H9 (cell line): Measurements from ENCODE around the gene BLOC1S5. TPM values are rescaled to one million over a fixed set of nuclear protein-coding genes. Genes with fewer than 3 reads are reported as not detected.

Experiments used
- DNase-seq: peaks from one replicate; pipeline ENCODE4 v3.0.0-alpha.2; 2017
- H2AFZ ChIP-seq: one replicate; pipeline ENCODE4 v1.6.1; 2013; ENCODE audit warnings: mild to moderate bottlenecking, low read length, control low read depth, moderate library complexity
- H2AK5ac ChIP-seq: 2 replicates; pipeline ENCODE4 v1.6.1; 2013; ENCODE audit warnings: low read length, control low read depth, mixed read lengths; ENCODE audit not compliant: insufficient read length
- H2BK120ac ChIP-seq: one replicate; pipeline ENCODE4 v1.6.1; 2013; ENCODE audit warnings: low read depth, mild to moderate bottlenecking, low read length, control low read depth, inconsistent platforms; ENCODE audit not compliant: poor library complexity, severe bottlenecking
- H2BK12ac ChIP-seq: 2 replicates; pipeline ENCODE4 v1.6.1; 2013; ENCODE audit warnings: low read length, control low read depth, mixed read lengths, low read depth; ENCODE audit not compliant: insufficient read length
- H2BK15ac ChIP-seq: 2 replicates; pipeline ENCODE4 v1.6.1; 2013; ENCODE audit warnings: low read depth, low read length, control low read depth
- H2BK20ac ChIP-seq: one replicate; pipeline ENCODE4 v1.6.1; 2013; ENCODE audit warnings: low read depth, mild to moderate bottlenecking, low read length, control low read depth, inconsistent platforms; ENCODE audit not compliant: poor library complexity, severe bottlenecking
- H2BK5ac ChIP-seq: 2 replicates; pipeline ENCODE4 v1.6.1; 2013; ENCODE audit warnings: low read length, control low read depth, mixed read lengths; ENCODE audit not compliant: insufficient read length
- H3K14ac ChIP-seq: 2 replicates; pipeline ENCODE4 v1.6.1; 2013; ENCODE audit warnings: low read length, control low read depth; ENCODE audit not compliant: insufficient read depth
- H3K18ac ChIP-seq: 2 replicates; pipeline ENCODE4 v1.6.1; 2013; ENCODE audit warnings: low read depth, mild to moderate bottlenecking, mixed read lengths, low read length, control low read depth; ENCODE audit not compliant: insufficient read length
- H3K23ac ChIP-seq: 2 replicates; pipeline ENCODE4 v1.6.1; 2013; ENCODE audit warnings: low read length, control low read depth, mixed read lengths, low read depth; ENCODE audit not compliant: insufficient read length
- H3K23me2 ChIP-seq: 2 replicates; pipeline ENCODE4 v1.6.1; 2013; ENCODE audit warnings: low read depth, mild to moderate bottlenecking, mixed read lengths, low read length, control low read depth; ENCODE audit not compliant: insufficient read length, poor library complexity, severe bottlenecking
- H3K27ac ChIP-seq: 2 replicates; pipeline ENCODE4 v1.5.1; 2013; ENCODE audit warnings: low read length, control low read depth, mixed read lengths, low read depth; ENCODE audit not compliant: insufficient read length
- H3K27me3 ChIP-seq: 2 replicates; pipeline ENCODE4 v1.6.1; 2013; ENCODE audit warnings: low read length, control low read depth, inconsistent platforms; ENCODE audit not compliant: insufficient read depth
- H3K4ac ChIP-seq: 2 replicates; pipeline ENCODE4 v1.6.1; 2013; ENCODE audit warnings: low read depth, mild to moderate bottlenecking, control low read depth, inconsistent platforms, low read length, moderate library complexity
- H3K4me1 ChIP-seq: 2 replicates; pipeline ENCODE4 v1.6.1; 2013; ENCODE audit warnings: low read length, control low read depth, inconsistent platforms; ENCODE audit not compliant: insufficient read depth
- H3K4me2 ChIP-seq: 2 replicates; pipeline ENCODE4 v1.6.1; 2013; ENCODE audit warnings: low read length, control low read depth, mixed read lengths; ENCODE audit not compliant: insufficient read length, insufficient read depth
- H3K56ac ChIP-seq: 2 replicates; pipeline ENCODE4 v1.6.1; 2013; ENCODE audit warnings: low read depth, mild to moderate bottlenecking, mixed read lengths, low read length, control low read depth; ENCODE audit not compliant: insufficient read length
- H3K79me1 ChIP-seq: 2 replicates; pipeline ENCODE4 v1.6.1; 2013; ENCODE audit warnings: low read depth, mild to moderate bottlenecking, moderate library complexity, low read length, control low read depth, inconsistent platforms; ENCODE audit not compliant: insufficient read depth, poor library complexity, severe bottlenecking
- H3K79me2 ChIP-seq: 2 replicates; pipeline ENCODE4 v1.6.1; 2013; ENCODE audit warnings: low read length, control low read depth, inconsistent platforms; ENCODE audit not compliant: insufficient read depth
- H3K9ac ChIP-seq: 2 replicates; pipeline ENCODE4 v1.6.1; 2013; ENCODE audit warnings: low read length, control low read depth, mixed read lengths; ENCODE audit not compliant: insufficient read length; ENCODE audit errors: extremely low read depth
- H3K9me3 ChIP-seq: one replicate; pipeline ENCODE4 v1.6.1; 2013; ENCODE audit warnings: low read depth, low read length, inconsistent platforms; ENCODE audit not compliant: control insufficient read depth
- H3T11ph ChIP-seq: one replicate; pipeline ENCODE4 v1.6.1; 2013; ENCODE audit warnings: mild to moderate bottlenecking, low read length, control low read depth, inconsistent platforms
- H4K20me1 ChIP-seq: one replicate; pipeline ENCODE4 v1.6.1; 2013; ENCODE audit not compliant: control insufficient read depth, insufficient read length, insufficient read depth
- H4K5ac ChIP-seq: 2 replicates; pipeline ENCODE4 v1.6.1; 2013; ENCODE audit warnings: low read depth, mild to moderate bottlenecking, mixed read lengths, low read length, control low read depth; ENCODE audit not compliant: insufficient read length
- H4K8ac ChIP-seq: replicated peaks from 2 replicates; pipeline ENCODE4 v1.6.1; 2013; ENCODE audit warnings: low read length, control low read depth, mixed read lengths, low read depth; ENCODE audit not compliant: insufficient read length
- H4K91ac ChIP-seq: 2 replicates; pipeline ENCODE4 v1.6.1; 2013; ENCODE audit warnings: low read depth, mild to moderate bottlenecking, moderate library complexity, mixed read lengths, low read length, control low read depth; ENCODE audit not compliant: insufficient read length
- H3K27ac Mint-ChIP-seq, 3 experiments: 2 replicates in 2 of 3; 3 replicates in 1 of 3; pipeline ENCODE4 v1.8.0; 2020 to 2021; ENCODE audit warnings: mixed read lengths in 3 of 3, mild to moderate bottlenecking in 1 of 3, moderate library complexity in 1 of 3
- H3K27me3 Mint-ChIP-seq: 2 replicates; pipeline ENCODE4 v1.8.0; 2021; ENCODE audit warnings: low read depth, mild to moderate bottlenecking, moderate library complexity, mixed read lengths
- H3K36me3 Mint-ChIP-seq, 3 experiments: 2 replicates in 2 of 3; 3 replicates in 1 of 3; pipeline ENCODE4 v1.8.0; 2020 to 2021; ENCODE audit warnings: low read depth in 3 of 3, mixed read lengths in 3 of 3; ENCODE audit not compliant: insufficient read depth in 1 of 3
- H3K4me1 Mint-ChIP-seq, 2 experiments: 2 replicates each; pipeline ENCODE4 v1.8.0; 2020; ENCODE audit warnings: mixed read lengths in 2 of 2
- H3K4me3 Mint-ChIP-seq, 2 experiments: 2 replicates in 1 of 2; 3 replicates in 1 of 2; pipeline ENCODE4 v1.8.0; 2020 to 2021; ENCODE audit warnings: mild to moderate bottlenecking in 2 of 2, mixed read lengths in 2 of 2, moderate library complexity in 1 of 2
- H3K9me3 Mint-ChIP-seq, 2 experiments: 2 replicates in 1 of 2; 3 replicates in 1 of 2; pipeline ENCODE4 v1.8.0; 2020; ENCODE audit warnings: mild to moderate bottlenecking in 2 of 2, mixed read lengths in 2 of 2, moderate library complexity in 1 of 2
- total RNA-seq: library from RNA; stranded (reverse); gene quantifications from 2 replicates; pipeline ENCODE4 v1.2.1, GENCODE V29; 2021
- TF ChIP-seq, protein P1 (sequence below): fragments of 200-600 bp; sonication (generic); conservative IDR thresholded peaks from 3 replicates; pipeline ENCODE4 v1.8.0; 2021; ENCODE audit warnings: antibody characterized with exemption, mild to moderate bottlenecking

BLOC1S5 gene
- total RNA-seq, 1 experiment from 2014 or later, result 15.6 TPM

DNA sequence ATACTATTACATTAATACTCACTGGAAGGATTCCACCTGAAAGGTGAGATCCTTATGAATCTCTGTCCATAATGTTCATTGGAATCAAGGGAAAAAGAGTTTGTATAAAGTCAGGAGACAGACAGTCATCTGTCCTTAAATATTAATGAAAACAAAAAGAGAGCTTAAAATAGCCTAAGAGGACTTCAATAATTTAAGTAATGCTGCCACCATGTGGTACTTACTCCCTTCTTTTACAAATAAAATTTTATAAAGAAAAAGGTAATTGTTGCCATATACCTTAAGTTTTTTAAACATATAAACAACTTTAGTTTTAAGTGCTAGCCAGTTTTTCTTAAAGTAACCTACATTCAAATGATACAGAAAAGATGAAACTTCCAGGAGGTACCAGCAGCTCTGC lies 5.1 kb downstream of the BLOC1S5 start:
- Histone ChIP-seq H3K23ac (no peak overlapping the region), H2BK20ac (no peak overlapping the region), H2BK120ac (no peak overlapping the region), H4K20me1 (no peaks in the 10 kb centered on the region), H3K4ac (no peak overlapping the region), H3K9me3 (no peaks in the 10 kb centered on the region), H4K8ac (no peak overlapping the region), H3K27ac (no peak overlapping the region), H3K23me2 (no peaks in the 10 kb centered on the region), H4K91ac (no peak overlapping the region), H3K27me3 (no peaks in the 10 kb centered on the region), H4K5ac (no peak overlapping the region), H3K9ac (no peak overlapping the region), H3K4me2 (no peak overlapping the region), H3K79me2 (no peaks in the 10 kb centered on the region), H3T11ph (no peak overlapping the region), H3K18ac (no peak overlapping the region), H2AFZ (no peak overlapping the region), H3K56ac (no peak overlapping the region), H3K79me1 (no peaks in the 10 kb centered on the region), H2BK12ac (no peak overlapping the region), H3K4me1 (no peaks in the 10 kb centered on the region), H2AK5ac (no peak overlapping the region), H2BK15ac (no peak overlapping the region), H3K14ac (no peak overlapping the region), H2BK5ac (no peak overlapping the region)
- Mint-ChIP-seq H3K9me3 (no peaks in the 10 kb centered on the region), H3K4me1 (peaks cover 4 to 5% of the 10 kb centered on the region in 2 experiments), H3K4me3 (no peak overlapping the region), H3K27ac (no peak overlapping the region), H3K27me3 (no peaks in the 10 kb centered on the region), H3K36me3 (peaks cover 11 to 50% (median 34%) of the 10 kb centered on the region in 3 experiments; a peak in 6 of 7 replicates)
- no peak for DNase-seq
- TF ChIP-seq, protein P1, sequence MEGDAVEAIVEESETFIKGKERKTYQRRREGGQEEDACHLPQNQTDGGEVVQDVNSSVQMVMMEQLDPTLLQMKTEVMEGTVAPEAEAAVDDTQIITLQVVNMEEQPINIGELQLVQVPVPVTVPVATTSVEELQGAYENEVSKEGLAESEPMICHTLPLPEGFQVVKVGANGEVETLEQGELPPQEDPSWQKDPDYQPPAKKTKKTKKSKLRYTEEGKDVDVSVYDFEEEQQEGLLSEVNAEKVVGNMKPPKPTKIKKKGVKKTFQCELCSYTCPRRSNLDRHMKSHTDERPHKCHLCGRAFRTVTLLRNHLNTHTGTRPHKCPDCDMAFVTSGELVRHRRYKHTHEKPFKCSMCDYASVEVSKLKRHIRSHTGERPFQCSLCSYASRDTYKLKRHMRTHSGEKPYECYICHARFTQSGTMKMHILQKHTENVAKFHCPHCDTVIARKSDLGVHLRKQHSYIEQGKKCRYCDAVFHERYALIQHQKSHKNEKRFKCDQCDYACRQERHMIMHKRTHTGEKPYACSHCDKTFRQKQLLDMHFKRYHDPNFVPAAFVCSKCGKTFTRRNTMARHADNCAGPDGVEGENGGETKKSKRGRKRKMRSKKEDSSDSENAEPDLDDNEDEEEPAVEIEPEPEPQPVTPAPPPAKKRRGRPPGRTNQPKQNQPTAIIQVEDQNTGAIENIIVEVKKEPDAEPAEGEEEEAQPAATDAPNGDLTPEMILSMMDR, result peak; percentile 53
